Raji (cell line): ENCODE measurements around the gene ELMOD3.

Experiments
- POLR2A ChIP-seq: IDR thresholded peaks from 2 replicates; pipeline ENCODE4 v1.6.1; 2011; ENCODE audit warnings: low read depth, low read length, control low read depth; ENCODE audit not compliant: insufficient read depth

The ELMOD3 gene

DNA sequence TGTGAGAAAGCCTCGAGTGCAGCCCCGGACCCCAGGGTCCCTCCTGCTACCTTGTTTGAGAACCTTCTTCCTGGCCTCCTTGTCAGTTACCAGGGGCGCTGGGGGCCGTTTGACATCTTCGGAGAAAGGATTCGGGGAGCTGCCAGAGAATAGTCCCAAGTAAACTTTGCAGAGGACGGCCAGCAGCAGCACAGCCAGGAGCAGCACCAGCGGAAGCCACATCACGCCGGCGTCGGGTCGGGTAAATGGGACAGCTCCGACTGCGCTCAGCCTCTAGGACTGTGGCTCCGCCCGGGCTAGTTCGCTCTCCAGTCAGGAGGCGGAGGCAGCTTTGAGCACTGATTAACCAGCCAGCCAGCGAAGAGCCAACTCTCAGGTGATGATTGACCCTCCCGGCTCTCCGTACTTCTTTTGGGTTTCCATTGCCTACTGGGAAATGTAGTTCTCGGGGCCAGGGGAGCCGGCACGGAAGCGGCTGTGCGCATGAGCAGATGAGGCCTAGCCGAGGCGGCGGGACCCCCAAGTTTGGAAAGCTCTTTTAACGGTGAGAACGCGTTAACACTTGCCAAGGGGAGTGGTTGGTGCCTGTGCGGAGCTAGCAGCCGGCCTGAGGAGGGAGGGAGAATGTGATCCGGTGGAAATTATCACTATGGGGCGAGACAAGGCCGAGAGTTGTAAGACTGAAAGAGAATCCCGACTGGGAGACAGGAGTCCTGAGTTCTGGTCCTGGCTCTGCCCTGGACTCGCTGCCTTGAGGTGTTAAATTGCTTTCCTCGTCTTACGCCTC, at the start of gene ELMOD3, which contains the start of gene RETSAT:
ELMOD3 (plus strand) TSS at position 484 of the 787 bp plus-strand sequence. CDS start 2,430 bp downstream, outside the sequence.
RETSAT (minus strand) TSS at position 243 of the 787 bp plus-strand sequence; CDS start at position 222, 21 bp downstream.
- peak; percentile 99 for TF ChIP-seq POLR2A

DNA sequence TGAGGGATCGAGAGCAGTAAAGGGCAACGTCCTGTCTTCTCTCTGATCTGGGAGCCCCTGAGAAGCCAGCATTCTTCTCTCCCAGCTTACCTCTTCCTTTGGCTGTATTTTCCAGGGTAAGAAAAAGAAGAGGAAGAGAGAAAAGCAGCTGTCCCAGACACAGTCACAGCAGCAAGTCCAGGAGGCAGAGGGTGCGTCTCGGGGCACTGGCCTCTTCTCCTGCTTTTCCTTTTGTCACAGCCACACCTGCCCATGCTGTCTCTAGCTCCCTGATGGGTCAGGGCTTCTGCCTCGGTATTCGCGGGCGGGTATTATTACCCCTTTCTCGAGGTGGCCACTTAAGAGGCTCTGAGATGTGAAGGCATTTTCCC, 47.1 kb upstream of the ELMOD3 start:
- no peak for TF ChIP-seq POLR2A

DNA sequence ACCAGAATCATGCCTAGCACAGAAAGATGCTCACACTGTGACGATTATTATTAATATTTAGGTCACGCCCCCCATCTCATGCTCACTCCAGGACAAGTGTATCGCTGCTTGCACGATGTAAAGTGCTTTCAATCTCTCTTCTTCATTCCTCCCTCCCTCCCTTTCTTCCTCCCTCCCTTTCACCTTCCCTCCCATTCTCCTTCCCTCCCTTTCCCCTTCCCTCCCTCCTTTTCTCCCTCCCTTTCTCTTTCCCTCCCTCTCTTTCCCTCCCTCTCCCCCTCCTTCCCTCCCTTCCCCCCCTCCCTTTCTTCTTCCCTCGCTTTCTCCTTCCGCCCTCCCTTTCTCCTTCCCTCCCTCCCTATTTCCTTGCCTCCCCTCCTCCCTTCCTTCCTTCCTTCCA, 46.4 kb upstream of the ELMOD3 start:
- no peak for TF ChIP-seq POLR2A

DNA sequence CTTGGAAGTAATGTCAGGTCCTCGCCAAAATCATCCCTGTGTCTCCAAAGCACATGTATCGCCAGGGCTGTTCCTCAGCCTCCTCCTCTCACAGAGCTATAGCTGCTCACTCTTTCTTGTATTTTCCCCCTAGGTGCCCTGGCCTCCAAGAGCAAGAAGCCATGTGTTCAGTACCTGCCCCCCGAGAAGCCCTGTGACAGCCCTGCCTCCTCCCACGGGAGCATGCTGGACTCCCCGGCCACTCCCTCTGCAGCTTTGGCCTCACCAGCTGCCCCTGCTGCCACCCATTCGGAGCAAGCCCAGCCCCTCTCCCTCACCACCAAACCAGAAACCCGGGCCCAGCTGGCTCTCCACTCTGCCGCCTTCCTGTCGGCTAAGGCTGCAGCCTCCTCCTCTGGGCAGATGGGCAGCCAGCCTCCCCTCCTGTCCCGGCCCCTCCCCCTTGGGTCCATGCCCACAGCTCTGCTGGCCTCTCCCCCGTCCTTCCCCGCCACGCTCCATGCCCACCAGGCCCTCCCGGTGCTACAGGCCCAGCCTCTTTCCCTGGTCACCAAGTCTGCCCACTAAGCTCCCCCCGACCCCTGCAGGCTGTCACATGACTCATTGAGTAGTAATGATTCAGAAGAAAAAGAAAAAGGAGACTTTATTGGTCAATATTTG, 45.5 kb upstream of the ELMOD3 start:
- no peak for TF ChIP-seq POLR2A

DNA sequence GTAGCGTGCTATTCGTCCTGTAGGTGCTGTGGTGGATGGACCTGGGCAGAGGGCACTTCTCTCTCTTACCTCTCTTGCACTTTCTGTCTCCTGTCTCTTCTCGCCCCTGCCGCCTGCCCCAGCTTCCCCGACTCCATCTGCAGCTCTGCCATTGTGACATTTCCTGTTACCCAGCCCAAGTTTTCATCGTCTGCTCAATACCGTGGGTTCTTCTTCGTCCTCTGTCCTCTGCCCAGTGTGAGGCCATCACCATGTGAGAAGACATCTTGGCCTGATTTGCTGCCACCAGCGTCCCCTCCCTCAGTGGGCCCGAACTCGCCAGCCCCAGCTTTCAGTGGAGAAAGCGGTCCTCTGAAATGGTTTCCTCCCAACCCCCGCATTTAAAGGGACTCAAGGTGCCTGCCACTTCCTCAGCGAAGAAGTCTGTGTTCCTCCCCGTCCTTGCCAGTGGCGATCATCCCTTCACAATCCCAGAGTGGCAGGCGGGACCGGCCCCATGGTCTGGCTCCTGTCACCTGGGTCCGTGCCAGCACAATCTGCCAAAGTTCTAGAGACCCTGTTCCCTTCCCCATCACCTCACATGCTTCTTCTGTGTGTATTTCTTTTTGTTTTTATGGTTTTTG, 44.8 kb upstream of the ELMOD3 start:
- no peak for TF ChIP-seq POLR2A

DNA sequence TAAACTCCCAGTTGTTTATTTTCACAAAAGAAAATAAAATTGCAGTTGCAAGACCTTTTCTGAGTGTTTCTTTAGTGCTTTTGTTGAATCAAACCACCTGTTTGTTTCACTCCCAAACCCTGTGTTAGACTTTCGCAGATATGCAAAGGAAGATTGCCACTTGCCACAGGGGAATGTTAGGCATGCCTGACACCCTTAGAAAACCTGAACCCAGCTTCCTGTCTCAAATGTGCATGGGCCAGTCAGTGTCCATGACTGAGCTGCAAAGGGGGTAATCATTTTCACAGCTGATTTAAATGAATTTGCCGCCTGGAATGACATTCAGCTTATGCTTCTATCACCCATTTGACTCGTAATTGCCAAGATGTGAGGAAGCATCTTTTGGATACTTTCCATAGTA, 44.2 kb upstream of the ELMOD3 start:
- no peak for TF ChIP-seq POLR2A

DNA sequence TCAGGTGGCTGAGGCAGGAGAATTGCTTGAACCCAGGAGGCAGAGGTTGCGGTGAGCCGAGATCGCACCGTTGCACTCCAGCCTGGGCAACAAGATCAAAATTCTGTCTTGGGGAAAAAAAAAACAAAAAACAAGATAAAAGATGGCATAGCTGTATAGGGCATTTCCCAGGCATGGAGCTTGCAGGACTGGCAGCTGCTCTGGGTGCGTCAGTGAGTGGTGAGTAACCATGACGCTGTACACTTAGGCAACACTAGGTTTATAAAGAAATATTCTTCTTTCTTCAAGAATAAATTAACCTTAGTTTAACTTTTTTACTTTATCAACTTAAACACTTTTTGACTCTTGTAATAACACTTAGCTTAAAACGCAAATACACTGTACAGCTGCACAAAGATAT, 42.2 kb upstream of the ELMOD3 start:
- TF ChIP-seq POLR2A = no peak

DNA sequence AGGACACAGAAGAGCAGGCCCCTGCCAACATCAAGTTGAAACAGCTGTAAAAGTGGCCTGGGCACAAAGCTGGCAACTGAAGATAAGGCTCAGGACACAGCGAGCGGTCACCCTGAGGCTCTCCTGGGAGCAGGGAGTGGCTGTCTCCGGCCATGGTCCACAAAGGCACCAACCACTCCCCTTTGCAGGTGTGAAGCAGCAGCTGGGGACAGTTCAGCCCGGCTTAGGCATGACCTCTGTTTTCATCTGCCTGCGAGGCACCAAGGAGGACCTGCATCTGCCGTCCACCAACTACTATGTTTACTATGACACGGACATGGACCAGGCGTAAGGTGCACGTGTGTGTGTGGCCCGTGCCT, 39.7 kb upstream of the ELMOD3 start:
- no peak for TF ChIP-seq POLR2A

DNA sequence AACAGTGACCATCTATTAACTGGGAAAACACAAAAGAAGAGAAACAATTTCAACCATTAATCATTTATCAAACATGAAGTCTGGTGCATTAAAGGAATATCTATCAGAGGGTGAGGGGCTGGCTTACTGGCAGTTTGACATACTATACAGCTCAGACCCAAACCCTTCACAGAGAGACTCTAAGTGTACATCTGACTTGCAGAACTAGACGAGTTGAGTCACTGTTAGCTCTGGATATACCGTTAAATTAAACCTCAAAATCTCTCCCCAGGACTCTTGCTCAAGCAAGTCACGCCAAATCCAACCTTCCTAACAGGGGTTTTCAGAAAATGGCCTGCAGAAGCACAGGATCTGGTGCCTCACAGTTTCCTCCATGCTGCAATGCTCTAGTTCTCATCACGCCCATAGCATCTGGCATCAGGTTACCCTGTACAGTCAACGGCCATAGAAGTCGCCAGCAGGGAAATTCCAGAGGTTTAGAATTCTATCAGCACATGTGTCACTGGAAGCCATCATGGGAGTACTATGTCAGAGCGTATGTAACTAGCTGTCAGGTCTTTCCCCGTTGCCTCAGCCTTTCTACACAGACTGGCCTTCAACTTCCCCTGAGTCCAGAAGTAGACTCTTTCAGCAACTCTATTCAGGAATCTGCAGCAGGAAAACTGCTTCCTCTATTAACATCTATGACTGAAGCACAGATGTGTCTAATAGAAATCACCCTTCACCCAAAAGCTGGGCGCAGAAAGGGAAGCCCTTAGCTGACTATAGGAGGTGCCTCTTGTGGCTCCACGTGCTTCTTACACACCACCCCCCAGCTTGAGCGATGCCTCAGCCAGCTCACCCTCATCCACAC, 36.1 kb upstream of the ELMOD3 start:
- TF ChIP-seq POLR2A = no peak

DNA sequence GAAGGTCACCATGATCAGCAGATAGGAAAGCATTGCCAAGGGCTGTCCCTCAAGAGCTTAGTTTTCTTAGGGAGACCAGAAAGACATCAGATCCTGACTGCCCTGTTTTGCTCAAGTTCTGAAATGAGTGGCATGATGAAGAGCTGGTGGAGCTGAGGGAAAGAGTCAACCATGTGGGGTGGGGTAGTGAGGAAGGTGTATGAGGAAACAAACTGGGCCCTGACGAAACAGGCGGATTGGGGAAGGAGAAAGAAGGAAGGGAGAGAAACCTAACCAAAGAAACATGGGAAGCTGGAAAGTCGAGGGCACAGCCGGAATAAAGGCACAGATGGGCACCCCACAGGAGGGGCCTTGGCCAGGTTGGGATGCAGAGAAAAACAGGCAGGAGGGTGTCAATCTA, 34.8 kb upstream of the ELMOD3 start:
- no peak for TF ChIP-seq POLR2A

DNA sequence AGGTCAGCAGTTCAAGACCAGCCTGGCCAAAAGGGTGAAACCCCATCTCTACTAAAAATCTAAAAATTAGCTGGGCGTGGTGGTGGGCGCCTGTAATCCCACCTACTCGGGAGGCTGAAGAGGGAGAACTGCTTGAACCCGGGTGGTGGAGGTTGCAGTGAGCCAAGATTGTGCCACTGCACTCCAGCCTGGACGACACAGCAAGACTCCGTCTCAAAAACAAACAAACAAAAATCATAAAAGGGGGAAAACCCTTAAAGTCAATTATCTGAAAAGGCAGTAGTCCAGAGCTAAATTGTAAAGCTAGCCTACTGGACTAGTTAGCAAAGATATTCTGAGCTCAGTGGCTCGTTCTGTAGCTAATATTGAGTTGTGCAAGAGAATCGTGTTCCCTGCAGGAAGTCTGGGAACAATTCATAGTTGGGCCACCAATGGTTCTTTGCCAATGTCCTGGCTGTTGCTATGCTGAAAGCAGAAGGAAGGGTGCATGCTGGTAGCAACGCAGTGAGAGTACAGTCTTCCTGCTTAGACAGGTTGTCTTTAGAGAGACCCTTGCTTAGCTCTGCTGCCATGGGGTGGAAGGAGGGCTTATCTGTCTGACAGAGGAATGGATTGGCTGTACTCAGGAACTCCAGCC, 31.1 kb upstream of the ELMOD3 start:
- no peak for TF ChIP-seq POLR2A

DNA sequence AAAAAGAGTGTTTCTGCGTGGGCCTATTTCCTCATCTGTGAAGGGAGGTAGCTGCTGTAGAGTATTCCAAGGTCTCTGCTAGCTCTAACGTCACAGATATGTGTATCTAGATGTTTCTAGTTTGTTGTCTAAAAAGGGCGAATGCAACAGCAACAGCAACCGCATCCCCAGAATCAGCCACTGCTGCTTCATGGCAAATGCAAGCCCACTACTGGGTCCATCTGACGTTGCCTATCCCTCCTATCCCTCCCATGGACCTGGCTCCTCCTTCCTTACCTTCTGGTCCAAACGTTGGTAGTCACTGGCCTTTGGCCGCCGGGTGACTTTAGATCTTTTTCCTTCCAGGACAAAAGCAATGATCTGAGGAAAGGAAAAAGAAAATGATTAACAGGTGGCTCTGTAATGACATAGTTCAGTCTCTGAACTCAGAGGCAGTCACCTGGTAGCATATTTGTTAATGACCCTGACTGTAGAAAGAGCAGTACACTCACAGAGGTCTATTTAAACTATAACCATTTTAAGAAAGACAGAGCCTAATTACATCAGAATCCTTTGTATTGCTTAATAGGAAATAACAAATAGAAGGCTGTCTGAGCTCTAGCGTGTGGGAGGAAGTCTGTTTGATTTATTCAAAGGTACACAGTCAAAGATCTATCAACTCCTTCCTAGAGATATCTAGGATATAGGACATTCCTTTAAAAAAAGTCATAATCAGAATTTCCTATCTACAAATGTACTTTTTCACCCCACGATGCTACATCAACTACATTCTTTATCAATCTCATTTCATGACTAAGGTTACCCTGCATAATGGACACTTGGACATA, 29.7 kb upstream of the ELMOD3 start:
- no peak for TF ChIP-seq POLR2A

DNA sequence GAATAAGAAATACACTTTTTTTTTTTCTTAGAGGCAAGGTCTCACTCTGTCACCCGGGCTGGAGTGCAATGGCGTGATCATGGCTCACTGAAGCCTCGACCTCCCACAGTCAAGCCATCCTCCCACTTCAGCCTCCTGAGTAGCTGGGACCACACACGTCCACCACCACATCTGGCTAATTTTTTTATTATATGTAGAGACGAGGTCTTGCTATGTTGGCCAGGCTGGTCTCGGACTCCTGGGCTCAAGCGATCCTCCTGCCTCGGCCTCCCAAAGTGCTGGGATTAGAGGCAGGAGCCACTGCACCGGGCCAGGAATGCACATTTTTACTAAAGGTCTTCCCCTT, 29.1 kb upstream of the ELMOD3 start:
- TF ChIP-seq POLR2A = no peak
